IMR-90 (cell line): ENCODE results near the gene ANG. TPM values are rescaled to one million over a fixed set of nuclear protein-coding genes. Genes with fewer than 3 reads are reported as not detected.

ENCODE experiments used
- ATAC-seq: fragments of 200-7000 bp; cut with Tn5 transposase; 2 replicates; pipeline ENCODE4 v1.9.1; 2020; ENCODE audit warnings: low read depth, mild to moderate bottlenecking, moderate library complexity
- BruUV-seq: library from RNA; stranded (reverse); fragments of 400-500 nt; replicated peaks from 2 replicates; lab custom pipeline; 2021; lab: Mats Ljungman, UMichigan
- CTCF ChIA-PET: fragments of 300-600 bp; formaldehyde crosslinking; extraction: SDS; loops from one replicate; lab custom pipeline; 2021; ENCODE audit warnings: antibody characterized with exemption; lab: Yijun Ruan, JAX
- POLR2A ChIA-PET: fragments of 300-600 bp; sonication (Branson Sonifier 250); formaldehyde crosslinking; loops from one replicate; lab custom pipeline; 2022; ENCODE audit warnings: antibody characterized with exemption; ENCODE audit not compliant: unreplicated experiment; lab: Charles Lee
- DNase-seq: peaks from one replicate; pipeline ENCODE4 v3.0.0; 2013
- H2AFZ ChIP-seq: replicated peaks from 2 replicates; pipeline ENCODE3; 2013; ENCODE audit warnings: low read length, mild to moderate bottlenecking; ENCODE audit not compliant: poor library complexity
- H2AK5ac ChIP-seq: 2 replicates; pipeline ENCODE4 v1.6.1; 2013; ENCODE audit warnings: low read depth, low read length, inconsistent platforms
- H2AK9ac ChIP-seq: replicated peaks from 2 replicates; pipeline ENCODE3; 2013; ENCODE audit warnings: mild to moderate bottlenecking, low read depth, low read length, moderate library complexity; ENCODE audit not compliant: poor library complexity
- H2BK120ac ChIP-seq: 2 replicates; pipeline ENCODE4 v1.6.1; 2013; ENCODE audit warnings: low read depth, low read length, inconsistent platforms
- H2BK15ac ChIP-seq: 3 replicates; pipeline ENCODE4 v1.6.1; 2013; ENCODE audit warnings: low read depth, low read length, inconsistent platforms
- H2BK20ac ChIP-seq: 2 replicates; pipeline ENCODE4 v1.6.1; 2013; ENCODE audit warnings: low read depth, mild to moderate bottlenecking, inconsistent platforms, low read length, moderate library complexity
- H2BK5ac ChIP-seq: 2 replicates; pipeline ENCODE4 v1.6.1; 2013; ENCODE audit warnings: mild to moderate bottlenecking, low read depth, low read length, inconsistent platforms; ENCODE audit not compliant: poor library complexity, severe bottlenecking
- H3K14ac ChIP-seq: replicated peaks from 2 replicates; pipeline ENCODE4 v1.6.1; 2013; ENCODE audit warnings: low read depth, low read length, inconsistent platforms
- H3K18ac ChIP-seq: 2 replicates; pipeline ENCODE4 v1.6.1; 2013; ENCODE audit warnings: low read depth, low read length, control low read depth
- H3K23ac ChIP-seq: 2 replicates; pipeline ENCODE4 v1.6.1; 2013; ENCODE audit warnings: low read depth, low read length, inconsistent platforms
- H3K27ac ChIP-seq: 2 replicates; pipeline ENCODE4 v1.5.1; 2013; ENCODE audit warnings: mild to moderate bottlenecking, control low read depth, low read length; ENCODE audit not compliant: insufficient read depth
- H3K27me3 ChIP-seq: 2 replicates; pipeline ENCODE4 v1.6.1; 2013; ENCODE audit warnings: low read length; ENCODE audit not compliant: control insufficient read depth, insufficient read depth
- H3K36me3 ChIP-seq: 2 replicates; pipeline ENCODE4 v1.6.1; 2013; ENCODE audit warnings: low read length, mixed read lengths; ENCODE audit not compliant: control insufficient read depth, insufficient read depth
- H3K4ac ChIP-seq: 2 replicates; pipeline ENCODE4 v1.6.1; 2013; ENCODE audit warnings: low read depth, low read length, inconsistent platforms
- H3K4me1 ChIP-seq: 2 replicates; pipeline ENCODE4 v1.6.1; 2013; ENCODE audit warnings: low read length, mixed read lengths; ENCODE audit not compliant: control insufficient read depth, insufficient read depth
- H3K4me2 ChIP-seq: 2 replicates; pipeline ENCODE4 v1.6.1; 2013; ENCODE audit warnings: low read depth, mild to moderate bottlenecking, control low read depth, low read length, moderate library complexity
- H3K4me3 ChIP-seq: 2 replicates; pipeline ENCODE4 v1.5.1; 2013; ENCODE audit warnings: low read depth, mild to moderate bottlenecking, control low read depth, low read length, moderate library complexity; ENCODE audit not compliant: insufficient read depth
- H3K56ac ChIP-seq: 2 replicates; pipeline ENCODE4 v1.6.1; 2013; ENCODE audit warnings: low read length, inconsistent platforms; ENCODE audit not compliant: insufficient read depth; ENCODE audit errors: extremely low read depth
- H3K79me1 ChIP-seq, 2 experiments: 2 replicates each; pipeline ENCODE4 v1.6.1; 2013; ENCODE audit warnings: low read length in 2 of 2, inconsistent platforms in 1 of 2, low read depth in 1 of 2
- H3K9ac ChIP-seq: 2 replicates; pipeline ENCODE4 v1.6.1; 2013; ENCODE audit warnings: low read depth, low read length, control low read depth
- H3K9me1 ChIP-seq: 2 replicates; pipeline ENCODE4 v1.6.1; 2013; ENCODE audit warnings: low read length, inconsistent platforms; ENCODE audit not compliant: insufficient read depth
- H3K9me3 ChIP-seq: 2 replicates; pipeline ENCODE4 v1.6.1; 2013; ENCODE audit warnings: low read length; ENCODE audit not compliant: control insufficient read depth, insufficient read depth
- H4K20me1 ChIP-seq: 2 replicates; pipeline ENCODE4 v1.6.1; 2013; ENCODE audit warnings: low read length, inconsistent platforms; ENCODE audit not compliant: insufficient read depth
- H4K5ac ChIP-seq: 2 replicates; pipeline ENCODE4 v1.6.1; 2013; ENCODE audit warnings: mild to moderate bottlenecking, low read depth, low read length, control low read depth
- H4K8ac ChIP-seq, 2 experiments: 2 replicates each; pipeline ENCODE4 v1.6.1; 2013; ENCODE audit warnings: low read depth in 2 of 2, low read length in 2 of 2, control low read depth in 1 of 2, inconsistent platforms in 1 of 2
- H4K91ac ChIP-seq: 2 replicates; pipeline ENCODE4 v1.6.1; 2013; ENCODE audit warnings: low read depth, low read length, inconsistent platforms; ENCODE audit not compliant: insufficient read depth
- MAZ ChIP-seq: IDR thresholded peaks from 2 replicates; pipeline ENCODE4 v1.6.1; 2012; ENCODE audit warnings: low read depth, mild to moderate bottlenecking, low read length, improper control_type of control experiment, moderate library complexity, borderline replicate concordance
- RAD21 ChIP-seq: IDR thresholded peaks from 2 replicates; pipeline ENCODE4 v1.6.1; 2012; ENCODE audit warnings: low read length, improper control_type of control experiment
- WGBS, 2 experiments: methylation state at CpG; one replicate each; pipeline versions ENCODE4 v1.1.5 to v1.1.7; 2013; ENCODE audit warnings: missing lambda C conversion rate in 2 of 2; ENCODE audit not compliant: insufficient read length in 1 of 2; ENCODE audit errors: extremely low coverage in 2 of 2; 5-methylcytosine and 5-hydroxymethylcytosine counted together
- dilution Hi-C: fragments of 300-500 bp; cut with HindIII; formaldehyde crosslinking; loops from one replicate; pipeline ENCODE4 v1.14.3; 2018; ENCODE audit warnings: low sequenced_read_pairs; ENCODE audit not compliant: unreplicated experiment
- in situ Hi-C: fragments of 300-500 bp; cut with MboI; formaldehyde crosslinking; loops from 3 replicates; pipeline ENCODE4 v1.14.3; 2019; ENCODE audit warnings: low sequenced_read_pairs, inconsistent platforms, mixed read lengths
- intact Hi-C: fragments of 100-400 bp; cut with micrococcal nuclease; formaldehyde crosslinking; loops from 2 replicates; pipeline ENCODE4 v1.10.0; 2022
- polyA plus RNA-seq, 3 experiments: library from polyadenylated mRNA; depleted of rRNA; stranded (reverse); fragments of >200 nt; gene quantifications; 2 replicates each; pipeline ENCODE4 v1.2.3, GENCODE V29; 2012; ENCODE audit warnings: low replicate concordance in 1 of 3
- total RNA-seq: library from RNA; depleted of rRNA; stranded (reverse); fragments of >200 nt; gene quantifications from 2 replicates; pipeline ENCODE4 v1.2.3, GENCODE V29; 2012
- TF ChIP-seq, protein P1 (sequence below): fragments of 150-350 bp; IDR thresholded peaks from 2 replicates; pipeline ENCODE4 v1.6.1; 2017; ENCODE audit warnings: mild to moderate bottlenecking, antibody characterized with exemption, low read length, low read depth

The ANG gene
- total and polyA plus RNA-seq, 2 of the 4 experiments (the other 2 are of a cell fraction): 3.6 to 4.7 TPM

- no TSS peak for BruUV-seq
- H3K79me1 ChIP-seq: no peaks in the 10 kb centered on the region
Measured at GRCh38 chr14:20712904-20713303, 24.3 kb downstream of the ANG start.

More at GRCh38 chr14:20712904-20713303, 24.3 kb downstream of the ANG start:
- ATAC-seq (no peak), DNase-seq (no peak)
- WGBS, 2 experiments: 20% methylated on average over 1 of the region's 2 CpGs; no CpG with 5 or more reads in 1 of the 2 experiments
- TF ChIP-seq RAD21 (no peak), MAZ (no peak)
- TF ChIP-seq, protein P1, sequence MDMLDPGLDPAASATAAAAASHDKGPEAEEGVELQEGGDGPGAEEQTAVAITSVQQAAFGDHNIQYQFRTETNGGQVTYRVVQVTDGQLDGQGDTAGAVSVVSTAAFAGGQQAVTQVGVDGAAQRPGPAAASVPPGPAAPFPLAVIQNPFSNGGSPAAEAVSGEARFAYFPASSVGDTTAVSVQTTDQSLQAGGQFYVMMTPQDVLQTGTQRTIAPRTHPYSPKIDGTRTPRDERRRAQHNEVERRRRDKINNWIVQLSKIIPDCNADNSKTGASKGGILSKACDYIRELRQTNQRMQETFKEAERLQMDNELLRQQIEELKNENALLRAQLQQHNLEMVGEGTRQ: no peak
- ChIA-PET POLR2A (no interaction called here), CTCF (no interaction called here)
- Histone ChIP-seq H3K36me3 (no peaks in the 10 kb centered on the region), H3K9me1 (no peaks in the 10 kb centered on the region), H2AK9ac (no peak overlapping the region), H3K4ac (no peak overlapping the region), H3K56ac (no peak overlapping the region), H3K4me3 (no peak overlapping the region), H2AK5ac (no peak overlapping the region), H3K23ac (no peak overlapping the region), H2BK20ac (no peak overlapping the region), H3K18ac (no peak overlapping the region), H3K4me2 (no peak overlapping the region), H3K9me3 (no peaks in the 10 kb centered on the region), H3K27ac (no peak overlapping the region), H4K91ac (no peak overlapping the region), H3K9ac (no peak overlapping the region), H4K5ac (no peak overlapping the region), H2AFZ (no peak overlapping the region), H2BK15ac (no peak overlapping the region), H3K27me3 (no peaks in the 10 kb centered on the region), H4K20me1 (no peaks in the 10 kb centered on the region), H3K4me1 (no peaks in the 10 kb centered on the region), H2BK120ac (no peak overlapping the region), H4K8ac (no peak overlapping the region), H2BK5ac (no peak overlapping the region), H3K14ac (no peak overlapping the region)
- intact Hi-C loops: no loop called here
- in situ Hi-C loops: no loop called here
- dilution Hi-C loops: no loop called here
